OCI-LY1 (cell line): ENCODE results near the gene PCSK4.

ENCODE experiments used
- EZH2 ChIP-seq: fragments of 200-600 bp; sonication (generic), shearing (Covaris generic); IDR thresholded peaks from 2 replicates; pipeline ENCODE4 v1.8.0; 2017; ENCODE audit warnings: borderline replicate concordance, mixed run types, mild to moderate bottlenecking, antibody characterized with exemption, low read length, moderate library complexity, mixed read lengths
- TF ChIP-seq, protein P1 (sequence below): fragments of 200-600 bp; sonication (generic), shearing (Covaris generic); IDR thresholded peaks from 2 replicates; pipeline ENCODE4 v1.5.1; 2017; ENCODE audit warnings: mild to moderate bottlenecking, antibody characterized with exemption, low read length, moderate library complexity, mixed read lengths

DNA sequence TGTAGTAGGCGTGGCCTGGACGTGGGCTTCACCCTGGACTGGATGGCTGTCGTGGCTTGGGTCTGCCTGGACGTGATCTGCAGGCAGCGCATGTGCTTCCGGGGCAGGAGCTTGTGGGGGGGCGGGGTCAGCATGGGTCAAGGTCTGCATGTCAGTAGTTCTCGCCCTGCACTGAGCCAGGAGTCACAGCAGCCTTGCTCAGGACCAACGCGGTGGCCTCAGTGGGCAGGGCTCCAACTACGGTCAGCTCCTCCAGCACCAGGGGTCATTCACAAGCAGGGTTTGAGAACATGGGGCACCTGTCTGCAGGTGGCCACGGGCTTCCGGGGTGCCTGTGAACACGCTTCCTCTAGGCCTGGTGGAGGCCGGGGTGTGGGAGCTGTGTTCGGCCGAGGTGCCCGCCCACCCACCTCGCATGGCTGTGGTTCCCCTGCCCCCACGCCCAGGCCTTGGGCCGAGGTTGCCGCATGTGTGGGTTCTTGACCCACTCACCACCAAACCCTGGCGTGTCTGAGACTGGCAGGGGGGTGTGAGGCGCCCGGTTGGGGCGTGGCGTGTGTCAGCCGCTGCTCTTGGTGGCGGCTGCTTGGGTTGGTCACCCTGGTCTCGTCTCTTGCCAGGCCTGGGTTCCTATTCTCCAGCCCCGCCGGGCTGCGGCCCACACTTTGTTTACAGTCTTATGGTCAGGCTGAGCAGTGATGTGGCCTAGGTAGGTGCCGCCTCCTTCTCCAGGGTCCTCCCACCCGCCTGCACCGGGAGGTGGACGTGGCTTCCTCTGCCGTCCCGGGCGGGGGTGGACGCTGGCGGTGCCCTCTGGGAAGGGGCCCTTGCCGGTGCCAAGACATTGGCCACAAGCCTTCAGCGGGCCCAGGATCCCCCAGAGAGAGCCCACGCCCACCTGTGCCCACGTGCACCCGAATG is 56.8 kb downstream of the PCSK4 start:
- TF ChIP-seq, protein P1, sequence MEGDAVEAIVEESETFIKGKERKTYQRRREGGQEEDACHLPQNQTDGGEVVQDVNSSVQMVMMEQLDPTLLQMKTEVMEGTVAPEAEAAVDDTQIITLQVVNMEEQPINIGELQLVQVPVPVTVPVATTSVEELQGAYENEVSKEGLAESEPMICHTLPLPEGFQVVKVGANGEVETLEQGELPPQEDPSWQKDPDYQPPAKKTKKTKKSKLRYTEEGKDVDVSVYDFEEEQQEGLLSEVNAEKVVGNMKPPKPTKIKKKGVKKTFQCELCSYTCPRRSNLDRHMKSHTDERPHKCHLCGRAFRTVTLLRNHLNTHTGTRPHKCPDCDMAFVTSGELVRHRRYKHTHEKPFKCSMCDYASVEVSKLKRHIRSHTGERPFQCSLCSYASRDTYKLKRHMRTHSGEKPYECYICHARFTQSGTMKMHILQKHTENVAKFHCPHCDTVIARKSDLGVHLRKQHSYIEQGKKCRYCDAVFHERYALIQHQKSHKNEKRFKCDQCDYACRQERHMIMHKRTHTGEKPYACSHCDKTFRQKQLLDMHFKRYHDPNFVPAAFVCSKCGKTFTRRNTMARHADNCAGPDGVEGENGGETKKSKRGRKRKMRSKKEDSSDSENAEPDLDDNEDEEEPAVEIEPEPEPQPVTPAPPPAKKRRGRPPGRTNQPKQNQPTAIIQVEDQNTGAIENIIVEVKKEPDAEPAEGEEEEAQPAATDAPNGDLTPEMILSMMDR: no peak
- TF ChIP-seq EZH2: no peak
